Activated CD4-positive, alpha-beta T cell treated with anti-CD3 and anti-CD28 coated beads, Interleukin-2, amount 10 ng/mL, durations not matched to agents 7 days and 5 days (primary cell): ENCODE results near the gene ADCK2. TPM values are rescaled to one million over a fixed set of nuclear protein-coding genes. Genes with fewer than 3 reads are reported as not detected.
"Not testable (repeated sequence)": the region's sequence is repeated elsewhere in the genome, so short reads cannot be mapped to it uniquely, and the experiment has no call there.

Experiments used
- CTCF ChIA-PET: fragments of 350-600 bp; sonication (Branson Sonifier 250); formaldehyde crosslinking; loops from one replicate; lab custom pipeline; 2021; ENCODE audit warnings: antibody characterized with exemption; lab: Charles Lee
- POLR2A ChIA-PET: fragments of 350-600 bp; sonication (Branson Sonifier 250); formaldehyde crosslinking; loops from one replicate; lab custom pipeline; 2021; ENCODE audit warnings: antibody characterized with exemption; lab: Charles Lee
- DNase-seq: peaks from one replicate; pipeline ENCODE4 v3.0.0-alpha.2; 2020
- H3K27ac Mint-ChIP-seq: one replicate; pipeline ENCODE4 v1.8.0; 2021; ENCODE audit warnings: mild to moderate bottlenecking, moderate library complexity, mixed read lengths
- H3K27me3 Mint-ChIP-seq: one replicate; pipeline ENCODE4 v1.8.0; 2021; ENCODE audit warnings: mixed read lengths
- H3K36me3 Mint-ChIP-seq: one replicate; pipeline ENCODE4 v1.8.0; 2021; ENCODE audit warnings: low read depth, mixed read lengths
- H3K4me1 Mint-ChIP-seq: one replicate; pipeline ENCODE4 v1.8.0; 2021; ENCODE audit warnings: mixed read lengths
- H3K4me3 Mint-ChIP-seq: one replicate; pipeline ENCODE4 v1.8.0; 2021; ENCODE audit warnings: mild to moderate bottlenecking, moderate library complexity, mixed read lengths
- H3K9me3 Mint-ChIP-seq: one replicate; pipeline ENCODE4 v1.8.0; 2021; ENCODE audit warnings: mixed read lengths
- total RNA-seq, 2 experiments: library from RNA; stranded (reverse); gene quantifications; one replicate each; pipeline ENCODE4 v1.2.3, GENCODE V29; 2021

ADCK2 gene
- total RNA-seq, 2 experiments from 2014 or later: 19.7 to 25.8 TPM

GRCh38 chr7:140669862-140670261 is 2.9 kb upstream of the ADCK2 start:
- H3K27me3 Mint-ChIP-seq: peaks cover 12% of the 10 kb centered on the region
- H3K4me3 Mint-ChIP-seq, CTCF ChIA-PET, DNase-seq, H3K9me3 Mint-ChIP-seq, H3K36me3 Mint-ChIP-seq, POLR2A ChIA-PET, H3K27ac Mint-ChIP-seq: not testable (repeated sequence)
- H3K4me1 Mint-ChIP-seq: peaks cover 27% of the 10 kb centered on the region

DNA sequence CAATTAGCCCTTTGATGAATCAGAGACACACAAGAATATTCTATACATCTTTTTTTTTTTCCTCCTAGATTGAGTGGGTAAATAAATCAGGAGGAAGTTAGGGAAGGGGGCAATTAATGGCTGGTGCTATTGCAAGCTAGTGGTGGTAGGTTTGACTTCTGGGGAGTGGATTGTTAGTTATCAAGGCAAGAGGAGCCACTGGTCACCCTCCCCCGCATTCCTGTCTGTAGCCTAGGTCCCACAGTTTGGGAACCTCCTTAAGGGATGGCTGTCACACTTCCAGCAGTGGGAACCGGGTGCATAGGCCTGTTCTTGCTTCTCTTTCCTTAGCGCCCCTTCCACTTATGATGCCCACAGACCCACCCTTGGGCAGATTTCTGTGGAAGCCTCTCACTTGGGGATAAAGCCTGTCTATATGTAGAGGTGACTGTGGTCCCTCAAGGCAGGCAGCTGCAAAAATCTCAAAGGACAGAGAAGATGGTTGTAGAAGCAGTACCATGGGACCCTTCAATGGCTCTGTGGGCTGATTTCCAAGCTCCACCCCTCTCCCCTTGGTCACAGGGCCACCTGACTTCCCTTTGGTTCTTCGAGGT is 2.3 kb upstream of the ADCK2 start:
- peaks cover 33% of the 10 kb centered on the region for H3K4me1 Mint-ChIP-seq
- H3K36me3 Mint-ChIP-seq: peaks cover 1% of the 10 kb centered on the region
- H3K4me3 Mint-ChIP-seq: no peak overlapping the region
- CTCF ChIA-PET: interaction anchor here (0.6 kb wide), 1 partner anchor 57 kb away, joined by 3 read pairs; no protein-coding TSS in a partner anchor
- no peak overlapping the region for H3K27ac Mint-ChIP-seq
- H3K9me3 Mint-ChIP-seq: no peaks in the 10 kb centered on the region
- POLR2A ChIA-PET: no interaction called here
- H3K27me3 Mint-ChIP-seq: peaks cover 8% of the 10 kb centered on the region
- no peak for DNase-seq

- Mint-ChIP-seq H3K27me3 (peaks cover 6% of the 10 kb centered on the region), H3K4me3 (peak overlapping the region; percentile 71), H3K27ac (peak overlapping the region; percentile 80), H3K36me3 (peaks cover 5% of the 10 kb centered on the region), H3K9me3 (no peaks in the 10 kb centered on the region), H3K4me1 (peaks cover 42% of the 10 kb centered on the region)
- DNase-seq: no peak
- ChIA-PET CTCF (no interaction called here), POLR2A (no interaction called here)
Observed at GRCh38 chr7:140671966-140672365, 779 bp upstream of the ADCK2 start.

GRCh38 chr7:140673063-140673773 is 473 bp downstream of the ADCK2 start:
- DNase-seq: peak; percentile 58
- peaks cover 8% of the 10 kb centered on the region for H3K36me3 Mint-ChIP-seq
- peak overlapping the region; percentile 95 for H3K27ac Mint-ChIP-seq
- peaks cover 42% of the 10 kb centered on the region for H3K4me1 Mint-ChIP-seq
- H3K9me3 Mint-ChIP-seq: no peaks in the 10 kb centered on the region
- peaks cover 4% of the 10 kb centered on the region for H3K27me3 Mint-ChIP-seq
- POLR2A ChIA-PET: interaction anchor here (0.9 kb wide), 1 partner anchor 176 kb away, joined by 4 read pairs; no protein-coding TSS in a partner anchor
- peak overlapping the region; percentile 83 for H3K4me3 Mint-ChIP-seq
- CTCF ChIA-PET: interaction anchor here (0.8 to 1.3 kb wide), 3 partner anchors 20 to 342 kb away, joined by 3 read pairs; partner anchors contain the start of gene MRPS33

DNA sequence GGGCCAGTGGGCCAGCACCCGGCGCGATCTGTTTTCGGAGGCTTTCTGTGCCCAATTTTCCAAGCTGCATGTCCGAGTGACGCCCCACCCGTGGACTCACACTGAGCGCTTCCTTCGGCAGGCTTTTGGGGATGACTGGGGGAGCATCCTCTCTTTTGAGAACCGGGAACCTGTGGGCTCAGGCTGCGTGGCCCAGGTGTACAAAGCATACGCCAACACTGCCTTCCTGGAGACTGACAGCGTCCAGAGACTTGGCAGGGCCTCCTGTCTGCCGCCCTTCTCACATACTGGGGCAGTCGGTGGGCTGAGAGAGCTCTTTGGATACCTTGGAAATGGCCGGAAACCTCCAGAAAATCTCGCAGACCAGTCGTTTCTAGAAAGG is 1.0 kb downstream of the ADCK2 start:
- no peaks in the 10 kb centered on the region for H3K9me3 Mint-ChIP-seq
- POLR2A ChIA-PET: interaction anchor here (0.9 kb wide), 1 partner anchor 176 kb away, joined by 4 read pairs; no protein-coding TSS in a partner anchor

GRCh38 chr7:140674356-140674800 is 1.6 kb downstream of the ADCK2 start:
- no peak for DNase-seq
- Mint-ChIP-seq H3K27ac (peak overlapping the region; percentile 95), H3K4me3 (peak overlapping the region; percentile 83), H3K9me3 (no peaks in the 10 kb centered on the region), H3K4me1 (peaks cover 42% of the 10 kb centered on the region), H3K27me3 (peaks cover 2% of the 10 kb centered on the region), H3K36me3 (peaks cover 16% of the 10 kb centered on the region)
- ChIA-PET CTCF (interaction anchor here (0.7 to 1.8 kb wide), 5 partner anchors 10 to 340 kb away, joined by 3 to 6 read pairs (median 3); partner anchors contain the start of gene MRPS33), POLR2A (no interaction called here)

More for the DNA sequence above, 1.0 kb downstream of the ADCK2 start:
- no peak for DNase-seq
- H3K27ac Mint-ChIP-seq: peak overlapping the region; percentile 95
- H3K4me1 Mint-ChIP-seq: peaks cover 42% of the 10 kb centered on the region
- CTCF ChIA-PET: interaction anchor here (0.8 to 1.3 kb wide), 2 partner anchors 20 to 341 kb away, joined by 3 read pairs; partner anchors contain the start of gene MRPS33
- peak overlapping the region; percentile 83 for H3K4me3 Mint-ChIP-seq
- peaks cover 4% of the 10 kb centered on the region for H3K27me3 Mint-ChIP-seq
- H3K36me3 Mint-ChIP-seq: peaks cover 13% of the 10 kb centered on the region

- CTCF ChIA-PET: interaction anchor here (0.7 to 1.8 kb wide), 8 partner anchors 10 to 340 kb away, joined by 3 to 6 read pairs (median 4); partner anchors contain the start of genes MRPS33 and NDUFB2
- H3K4me3 Mint-ChIP-seq: peak overlapping the region; percentile 83
- peaks cover 42% of the 10 kb centered on the region for H3K4me1 Mint-ChIP-seq
- peak overlapping the region; percentile 74 for H3K27ac Mint-ChIP-seq
- no peaks in the 10 kb centered on the region for H3K27me3 Mint-ChIP-seq
- POLR2A ChIA-PET: no interaction called here
- H3K36me3 Mint-ChIP-seq: peaks cover 19% of the 10 kb centered on the region
- DNase-seq: no peak
- no peaks in the 10 kb centered on the region for H3K9me3 Mint-ChIP-seq
Observed at GRCh38 chr7:140674899-140675701, 2.4 kb downstream of the ADCK2 start.

DNA sequence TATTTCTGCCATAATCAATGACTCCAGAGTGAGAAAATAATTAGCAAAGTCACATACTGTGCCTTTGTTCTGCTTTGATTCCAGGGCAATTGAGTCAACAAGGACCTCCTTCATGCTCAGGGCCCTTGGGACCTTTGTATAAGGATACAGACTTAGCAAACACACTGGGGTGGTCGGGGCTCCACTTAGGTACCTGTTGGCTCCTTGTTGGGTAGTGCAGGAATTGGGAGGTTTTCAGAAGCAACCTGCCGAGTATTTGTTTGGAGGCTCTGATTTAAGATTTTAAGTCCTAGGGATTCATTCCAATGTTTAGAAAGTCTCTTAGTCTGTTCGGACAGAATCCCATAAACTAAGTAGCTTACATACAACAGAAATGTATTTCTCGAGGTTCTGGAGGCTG is 3.0 kb downstream of the ADCK2 start:
- no peak overlapping the region for H3K4me3 Mint-ChIP-seq
- no peaks in the 10 kb centered on the region for H3K9me3 Mint-ChIP-seq
- no peak overlapping the region for H3K27ac Mint-ChIP-seq
- peaks cover 25% of the 10 kb centered on the region for H3K36me3 Mint-ChIP-seq
- DNase-seq: no peak
- peaks cover 41% of the 10 kb centered on the region for H3K4me1 Mint-ChIP-seq
- ChIA-PET CTCF (interaction anchor here (0.6 to 1.8 kb wide), 6 partner anchors 11 to 65 kb away, joined by 3 to 6 read pairs (median 4); partner anchors contain the start of gene NDUFB2), POLR2A (no interaction called here)
- no peaks in the 10 kb centered on the region for H3K27me3 Mint-ChIP-seq

DNA sequence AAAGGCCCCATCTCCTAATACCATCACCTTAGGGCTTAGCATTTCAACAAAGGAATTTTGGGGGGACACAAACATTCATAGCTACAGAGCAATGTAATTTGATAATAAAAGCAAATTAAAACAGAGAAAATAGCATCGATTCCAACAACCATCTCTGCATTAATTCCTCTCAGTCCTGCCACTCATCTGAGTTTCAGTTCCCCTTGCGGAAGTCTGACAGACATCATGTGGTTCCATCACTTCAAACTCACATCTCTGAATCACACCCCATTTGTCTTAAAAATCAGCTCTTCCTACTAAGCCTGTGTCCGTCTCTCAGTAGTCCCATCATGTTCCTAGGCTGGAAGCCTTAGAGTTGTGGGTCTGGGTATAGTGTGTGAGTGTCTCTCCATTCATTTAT is 3.6 kb downstream of the ADCK2 start:
- H3K9me3 Mint-ChIP-seq: no peaks in the 10 kb centered on the region
- peaks cover 29% of the 10 kb centered on the region for H3K36me3 Mint-ChIP-seq
- H3K4me1 Mint-ChIP-seq: peaks cover 39% of the 10 kb centered on the region
- CTCF ChIA-PET: interaction anchor here (0.6 to 1.4 kb wide), 5 partner anchors 16 to 269 kb away, joined by 3 to 5 read pairs (median 4); partner anchors contain the start of gene NDUFB2
- H3K27ac Mint-ChIP-seq: no peak overlapping the region
- POLR2A ChIA-PET: no interaction called here
- H3K27me3 Mint-ChIP-seq: no peaks in the 10 kb centered on the region
- no peak overlapping the region for H3K4me3 Mint-ChIP-seq
- no peak for DNase-seq

GRCh38 chr7:140676956-140677355 is 4.2 kb downstream of the ADCK2 start:
- H3K27ac Mint-ChIP-seq, H3K27me3 Mint-ChIP-seq, POLR2A ChIA-PET, H3K9me3 Mint-ChIP-seq, DNase-seq, H3K4me3 Mint-ChIP-seq: not testable (repeated sequence)
- Mint-ChIP-seq H3K36me3 (peaks cover 31% of the 10 kb centered on the region), H3K4me1 (peaks cover 35% of the 10 kb centered on the region)
- CTCF ChIA-PET: interaction anchor here (0.6 kb wide), 1 partner anchor 25 kb away, joined by 3 read pairs; no protein-coding TSS in a partner anchor

DNA sequence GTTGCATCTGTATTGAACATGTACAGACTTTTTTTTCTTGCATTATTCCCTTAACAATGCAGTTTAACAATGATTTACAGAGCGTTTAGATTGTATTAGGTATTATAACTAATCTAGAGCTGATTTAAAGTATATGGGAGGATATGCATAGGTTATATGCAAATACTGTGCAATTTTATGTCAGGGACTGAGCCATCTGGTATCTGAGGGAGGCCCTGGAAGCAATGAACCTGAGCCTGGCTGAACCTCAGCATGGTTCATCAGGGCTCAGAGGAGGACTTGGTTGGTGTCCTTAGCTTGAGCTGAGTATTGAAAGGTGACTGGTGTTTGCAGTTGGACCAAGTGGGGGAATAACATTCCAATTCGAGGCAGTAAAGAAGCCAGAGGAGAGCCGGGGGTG is 4.8 kb downstream of the ADCK2 start:
- POLR2A ChIA-PET: no interaction called here
- Mint-ChIP-seq H3K27me3 (no peaks in the 10 kb centered on the region), H3K9me3 (no peaks in the 10 kb centered on the region), H3K4me3 (no peak overlapping the region), H3K36me3 (peaks cover 35% of the 10 kb centered on the region), H3K27ac (no peak overlapping the region), H3K4me1 (peaks cover 30% of the 10 kb centered on the region)
- CTCF ChIA-PET: no interaction called here
- DNase-seq: no peak

- DNase-seq: no peak
- Mint-ChIP-seq H3K4me1 (peaks cover 29% of the 10 kb centered on the region), H3K27me3 (no peaks in the 10 kb centered on the region), H3K36me3 (peaks cover 35% of the 10 kb centered on the region), H3K27ac (no peak overlapping the region), H3K9me3 (no peaks in the 10 kb centered on the region), H3K4me3 (no peak overlapping the region)
- ChIA-PET CTCF (no interaction called here), POLR2A (no interaction called here)
Observed at GRCh38 chr7:140678081-140678815, 5.5 kb downstream of the ADCK2 start.
